K562 (cell line): ENCODE measurements around the gene CRTC3.

Experiments used
- CREBBP ChIP-seq: IDR thresholded peaks from one replicate; pipeline ENCODE4 v1.6.1; 2012; ENCODE audit warnings: low read depth, mild to moderate bottlenecking, control low read depth, inconsistent platforms, low read length
- CTCF ChIP-seq, 3 experiments: IDR thresholded peaks in 2 of 3; conservative IDR thresholded peaks in 1 of 3; 2 replicates each; pipeline ENCODE4 v1.5.1; 2011 to 2012; ENCODE audit warnings: low read length in 3 of 3, mild to moderate bottlenecking in 3 of 3, control low read depth in 2 of 3, improper control_type of control experiment in 1 of 3, inconsistent platforms in 1 of 3, low read depth in 1 of 3, mixed read lengths in 1 of 3, moderate library complexity in 1 of 3; ENCODE audit not compliant: insufficient read depth in 2 of 3
- JUND ChIP-seq, 2 experiments: IDR thresholded peaks; 2 replicates in 1 of 2; 3 replicates in 1 of 2; pipeline ENCODE4 v1.6.1; 2011; ENCODE audit warnings: borderline replicate concordance in 2 of 2, low read depth in 2 of 2, low read length in 2 of 2, improper control_type of control experiment in 1 of 2, missing biosample characterization in 1 of 2, missing genetic modification characterization in 1 of 2, missing genetic modification reagents in 1 of 2
- KLF16 ChIP-seq: IDR thresholded peaks from 2 replicates; pipeline ENCODE4 v1.6.1; 2016; ENCODE audit warnings: antibody characterized with exemption
- TAF9B ChIP-seq: fragments of 450-650 bp; IDR thresholded peaks from 2 replicates; pipeline ENCODE4 v1.6.1; 2018; ENCODE audit warnings: mild to moderate bottlenecking; ENCODE audit not compliant: partially characterized antibody
- ZNF75A ChIP-seq: fragments of 450-650 bp; formaldehyde crosslinking; IDR thresholded peaks from 2 replicates; pipeline ENCODE4 v1.4.0; 2020; ENCODE audit warnings: mild to moderate bottlenecking
- TF ChIP-seq, protein P1 (sequence below): fragments of 450-650 bp; formaldehyde crosslinking; IDR thresholded peaks from 2 replicates; pipeline ENCODE4 v1.4.0; 2020; ENCODE audit warnings: mild to moderate bottlenecking, mixed read lengths

DNA sequence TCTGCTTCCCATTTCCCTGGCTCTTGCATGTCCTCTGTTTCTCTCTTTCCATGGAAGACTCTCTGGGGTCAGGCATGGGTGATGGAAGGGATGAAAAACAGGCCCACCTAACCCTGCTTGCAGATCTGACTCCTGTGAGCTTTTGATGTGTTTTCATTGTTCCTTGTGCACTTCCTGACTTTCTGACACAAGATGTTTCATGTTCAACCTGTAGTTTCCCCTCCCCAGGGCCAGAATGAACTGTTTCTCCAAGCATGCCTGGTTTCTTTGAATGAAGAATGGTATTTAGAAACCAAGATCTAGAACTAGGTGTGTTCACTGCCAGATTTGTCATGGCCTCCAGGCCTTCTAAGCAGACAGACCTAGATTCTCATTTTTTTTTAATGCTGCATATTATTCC, 36.1 kb upstream of the CRTC3 start:
- TF ChIP-seq TAF9B (no peak), CREBBP (no peak), CTCF (IDR thresholded peaks at IDR 0.05 in 2 of 3, conservative IDR thresholded peaks at IDR 0.05 in 1 of 3; ENCODE audit: insufficient read depth in 2 of 3, low read depth in 1 of 3, low read length in 3 of 3) (no peak), JUND (IDR thresholded peaks at IDR 0.05; ENCODE audit: borderline replicate concordance, low read depth, low read length) (no peak), JUND (tag; IDR thresholded peaks at IDR 0.05; ENCODE audit: borderline replicate concordance, low read depth, low read length) (no peak), ZNF75A (CRISPR knock-in tag) (no peak), KLF16 (no peak)
- TF ChIP-seq, protein P1, sequence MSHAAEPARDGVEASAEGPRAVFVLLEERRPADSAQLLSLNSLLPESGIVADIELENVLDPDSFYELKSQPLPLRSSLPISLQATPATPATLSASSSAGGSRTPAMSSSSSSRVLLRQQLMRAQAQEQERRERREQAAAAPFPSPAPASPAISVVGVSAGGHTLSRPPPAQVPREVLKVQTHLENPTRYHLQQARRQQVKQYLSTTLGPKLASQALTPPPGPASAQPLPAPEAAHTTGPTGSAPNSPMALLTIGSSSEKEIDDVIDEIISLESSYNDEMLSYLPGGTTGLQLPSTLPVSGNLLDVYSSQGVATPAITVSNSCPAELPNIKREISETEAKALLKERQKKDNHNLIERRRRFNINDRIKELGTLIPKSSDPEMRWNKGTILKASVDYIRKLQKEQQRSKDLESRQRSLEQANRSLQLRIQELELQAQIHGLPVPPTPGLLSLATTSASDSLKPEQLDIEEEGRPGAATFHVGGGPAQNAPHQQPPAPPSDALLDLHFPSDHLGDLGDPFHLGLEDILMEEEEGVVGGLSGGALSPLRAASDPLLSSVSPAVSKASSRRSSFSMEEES (CRISPR knock-in tag): no peak
